GM19324 (cell line): ENCODE data around the gene NXT1.
A peak's percentile ranks its signal among the peaks of the same experiment; 100 is the strongest.
"Not testable (repeated sequence)": the region's sequence is repeated elsewhere in the genome, so short reads cannot be mapped to it uniquely, and the experiment has no call there.

Experiments
- ATAC-seq: cut with Tn5 transposase; IDR thresholded peaks from one replicate; pipeline ENCODE4 v1.9.1; 2021; ENCODE audit warnings: mild to moderate bottlenecking, moderate library complexity; ENCODE audit not compliant: unreplicated experiment, low FRiP score

The NXT1 gene

DNA sequence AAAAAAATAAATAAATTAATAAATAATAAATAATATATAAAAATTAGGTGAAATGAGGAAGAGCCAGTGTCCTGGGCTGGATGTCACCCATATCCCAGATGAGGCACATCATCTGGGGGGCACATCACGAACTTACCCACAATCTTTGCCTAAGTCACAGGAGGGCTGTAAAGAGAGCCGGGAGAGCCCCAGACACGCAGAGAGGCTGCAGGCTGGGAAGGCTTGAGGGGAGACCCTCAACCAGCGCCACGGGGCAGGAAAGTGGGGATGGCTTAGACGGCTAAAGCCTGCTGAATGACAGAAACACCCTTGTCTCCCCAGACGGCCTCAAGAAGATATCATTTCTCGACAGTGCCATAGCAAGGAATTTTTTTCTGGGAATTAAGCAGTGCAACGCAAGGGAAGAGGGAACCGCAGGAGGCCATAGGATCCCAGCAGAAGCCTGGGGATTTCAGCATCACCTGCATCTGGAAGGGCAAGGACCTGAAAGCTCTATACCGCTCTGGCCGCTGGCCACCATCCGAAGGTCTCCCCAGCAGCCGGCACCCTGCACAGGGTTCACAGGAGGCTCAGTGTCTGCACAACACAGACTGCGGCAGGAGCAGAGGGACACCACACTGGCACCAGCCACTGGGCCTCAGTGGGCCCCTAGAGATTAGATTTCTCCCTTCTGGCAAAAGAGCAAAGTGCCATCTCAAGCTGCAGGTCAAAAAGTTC lies 22.8 kb upstream of the NXT1 start:
- ATAC-seq = no peak

DNA sequence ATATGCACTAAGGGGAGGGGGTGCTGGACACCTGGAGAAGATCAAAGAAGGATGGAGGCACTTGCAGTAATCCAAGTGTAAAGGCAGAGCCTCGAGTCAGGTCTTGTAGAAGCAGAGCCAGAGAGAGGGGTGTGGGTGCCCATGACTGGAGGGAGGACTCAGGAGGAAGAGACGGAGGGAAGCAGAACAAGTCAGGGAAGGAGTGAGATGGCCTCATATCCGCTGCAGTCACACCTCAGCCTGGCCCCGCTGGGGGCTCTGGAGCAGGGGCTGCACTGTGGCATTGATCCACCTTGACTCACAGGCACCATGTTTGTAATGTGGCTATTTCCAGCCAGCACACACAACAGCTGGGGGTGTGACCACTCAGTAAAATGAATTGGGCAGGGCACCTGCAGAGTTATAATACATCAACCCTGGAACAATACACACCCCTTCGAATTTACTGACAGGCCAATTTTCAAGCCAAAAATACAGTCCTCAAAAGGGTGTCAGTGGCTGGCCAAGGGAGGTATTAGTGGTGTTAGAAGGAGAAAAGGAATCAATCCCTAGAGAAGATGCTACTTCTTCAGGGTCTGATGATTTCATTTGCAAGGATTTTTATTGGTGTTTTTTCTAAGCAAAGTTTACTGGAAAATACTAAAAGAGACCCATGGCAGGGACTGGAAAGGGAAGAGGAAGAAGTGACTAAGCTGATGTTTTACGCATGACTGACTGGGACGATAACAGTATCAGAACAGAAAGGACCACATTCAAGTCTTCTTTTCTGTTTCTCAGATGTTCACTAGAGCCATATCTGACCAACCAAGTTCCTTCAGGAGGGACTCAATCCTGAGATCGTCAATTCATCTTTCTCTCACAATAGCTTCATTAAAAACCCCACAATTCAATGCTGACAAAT lies 18.9 kb upstream of the NXT1 start:
- ATAC-seq = no peak

DNA sequence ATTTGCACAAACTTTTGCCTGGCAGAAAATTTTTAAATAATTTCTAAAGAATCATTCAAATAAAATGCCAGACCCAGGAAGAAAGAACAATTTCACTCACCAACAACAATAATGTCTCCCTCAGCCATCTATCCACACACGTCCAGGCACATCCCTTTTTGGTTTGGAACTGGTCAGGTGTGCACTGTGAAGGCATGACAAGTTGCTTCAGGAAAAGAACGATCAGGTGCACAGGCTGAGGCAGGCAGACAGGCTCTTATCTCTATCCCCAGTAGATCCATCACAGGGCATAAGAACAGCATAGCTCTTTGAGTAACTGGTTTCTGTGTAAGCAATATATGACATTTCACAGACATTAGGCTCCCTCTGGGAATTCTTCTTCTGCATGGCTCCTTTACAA lies 18.1 kb upstream of the NXT1 start:
- no peak for ATAC-seq

DNA sequence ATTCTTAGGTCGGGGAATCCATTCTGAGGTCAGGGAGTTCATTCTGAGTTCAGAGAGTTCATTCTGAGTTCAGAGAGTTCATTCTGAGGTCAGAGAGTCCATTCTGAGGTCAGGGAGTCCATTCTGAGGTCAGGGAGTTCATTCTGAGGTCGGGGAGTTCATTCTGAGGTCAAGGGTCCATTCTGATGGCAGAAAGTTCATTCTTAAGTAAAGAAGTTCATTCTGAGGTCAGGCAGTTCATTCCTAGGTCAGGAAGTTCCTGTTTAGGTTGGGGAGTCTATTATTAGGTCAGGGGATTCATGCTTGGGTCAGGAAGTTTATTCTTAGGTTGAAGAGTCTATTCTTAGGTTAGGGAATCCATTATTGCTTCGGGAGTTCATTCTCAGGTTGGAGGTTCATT lies 16.5 kb upstream of the NXT1 start:
- no peak for ATAC-seq

DNA sequence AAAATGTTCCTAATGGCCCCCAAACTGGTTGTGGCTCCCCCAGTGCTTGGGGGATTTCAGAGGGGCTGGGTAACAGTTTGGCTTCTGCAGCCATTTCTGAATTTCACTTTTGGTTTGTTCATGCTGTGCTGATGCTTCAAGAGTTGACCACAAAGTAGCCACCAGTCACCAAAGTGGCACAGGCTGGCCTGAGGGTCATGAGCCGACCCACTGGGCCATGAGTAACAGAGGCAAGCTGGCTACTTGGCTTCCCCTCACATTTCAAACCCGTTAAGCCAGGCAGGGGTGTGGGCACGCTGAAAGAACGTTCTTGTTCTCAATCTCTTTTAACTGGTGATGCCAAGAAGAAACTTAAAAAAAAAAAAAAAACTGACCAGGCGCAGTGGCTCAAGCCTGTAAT lies 15.1 kb upstream of the NXT1 start:
- no peak for ATAC-seq

DNA sequence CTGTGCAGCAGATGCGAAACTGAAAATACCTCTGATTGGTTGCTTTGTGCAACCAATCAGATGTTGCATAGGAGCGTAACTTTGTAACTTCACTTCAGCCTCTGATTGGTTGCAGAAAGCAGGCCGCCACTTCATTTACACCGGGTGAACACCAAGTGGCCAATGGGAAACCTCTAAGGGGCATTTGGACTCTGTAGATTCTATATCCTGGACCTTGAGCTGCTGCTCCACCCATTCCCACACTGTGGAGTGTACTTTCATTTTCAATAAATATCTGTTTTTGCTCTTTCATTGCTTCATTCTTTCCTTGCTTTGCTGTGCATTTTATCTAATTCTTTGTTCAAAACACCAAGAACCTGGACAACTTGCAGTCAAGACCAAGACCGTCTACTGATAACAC lies 14.1 kb upstream of the NXT1 start:
- no peak for ATAC-seq

DNA sequence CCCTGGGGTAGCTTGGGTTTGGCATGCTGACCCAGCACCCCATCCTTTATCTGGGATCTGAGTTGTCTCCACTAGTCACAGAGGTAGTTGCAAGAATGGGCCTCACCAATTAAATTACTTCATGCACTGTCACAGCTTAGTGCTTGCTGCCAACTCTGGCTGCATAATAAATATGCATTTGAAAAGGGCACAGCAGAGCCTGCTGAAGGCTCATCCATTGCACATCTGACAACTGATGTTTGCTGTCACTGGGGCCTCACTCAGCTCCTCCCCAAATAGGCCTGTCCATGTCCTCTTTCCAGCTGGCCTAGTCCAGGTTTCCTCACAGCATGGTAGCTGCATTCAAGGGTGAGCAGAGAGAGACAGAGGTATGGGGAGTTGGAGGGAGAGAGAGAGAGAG lies 13.3 kb upstream of the NXT1 start:
- no peak for ATAC-seq

DNA sequence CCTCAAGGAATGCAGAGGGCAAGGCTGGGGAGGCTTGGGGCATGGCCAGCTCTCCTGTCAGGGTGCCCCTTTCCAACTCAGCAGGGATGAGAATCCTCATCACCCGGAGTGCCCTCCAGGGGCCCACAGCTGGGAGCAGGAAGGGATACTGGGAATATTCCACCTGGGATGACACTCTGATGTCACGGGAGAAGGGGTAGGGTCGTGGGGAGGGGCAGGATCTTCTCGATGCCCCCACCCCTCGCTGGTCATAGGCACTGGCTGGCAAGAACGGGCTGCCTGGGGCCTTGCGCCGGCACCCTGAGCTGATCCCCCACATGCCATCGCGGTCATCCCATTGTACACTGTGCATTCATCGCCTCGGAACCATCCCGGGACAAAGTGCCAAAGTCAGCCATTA lies 10.6 kb upstream of the NXT1 start:
- no peak for ATAC-seq

DNA sequence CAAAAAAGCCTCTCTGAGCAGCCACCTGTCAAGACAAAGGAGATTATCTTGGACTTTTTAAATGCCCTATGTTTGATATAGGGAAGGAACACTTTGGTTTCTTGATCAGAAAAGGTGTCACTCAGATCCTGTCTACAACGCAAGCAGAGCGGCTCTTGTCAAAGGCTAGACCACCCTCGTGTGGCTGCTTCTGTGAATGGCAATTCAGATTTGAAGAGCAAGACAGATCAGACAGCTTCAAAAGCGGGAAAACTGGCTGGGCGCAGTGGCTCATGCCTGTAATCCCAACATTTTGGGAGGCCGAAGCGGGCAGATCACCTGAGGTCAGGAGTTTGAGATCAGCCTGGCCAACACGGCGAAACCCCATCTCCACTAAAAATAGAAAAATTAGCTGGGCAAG lies 10.1 kb upstream of the NXT1 start:
- no peak for ATAC-seq

DNA sequence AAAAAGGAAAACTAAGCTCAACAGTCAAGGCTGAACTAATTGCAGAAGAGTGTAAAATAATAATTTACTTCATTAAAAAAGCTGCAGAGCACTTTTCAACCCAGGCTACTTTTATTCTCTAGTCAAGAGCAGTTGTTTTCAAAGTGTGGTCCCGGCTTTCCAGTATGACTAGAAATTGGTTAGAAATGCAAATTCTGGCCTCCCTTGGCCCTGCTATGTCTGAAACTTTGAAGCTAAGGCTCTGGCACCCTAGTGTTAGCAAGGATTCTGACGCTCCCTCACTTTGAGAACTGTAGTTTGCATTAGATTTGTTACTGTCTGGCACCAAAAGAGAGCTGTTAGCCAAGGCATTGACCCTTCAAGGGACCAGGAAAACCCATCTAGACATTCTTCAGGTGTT lies 9.5 kb upstream of the NXT1 start:
- ATAC-seq = no peak

DNA sequence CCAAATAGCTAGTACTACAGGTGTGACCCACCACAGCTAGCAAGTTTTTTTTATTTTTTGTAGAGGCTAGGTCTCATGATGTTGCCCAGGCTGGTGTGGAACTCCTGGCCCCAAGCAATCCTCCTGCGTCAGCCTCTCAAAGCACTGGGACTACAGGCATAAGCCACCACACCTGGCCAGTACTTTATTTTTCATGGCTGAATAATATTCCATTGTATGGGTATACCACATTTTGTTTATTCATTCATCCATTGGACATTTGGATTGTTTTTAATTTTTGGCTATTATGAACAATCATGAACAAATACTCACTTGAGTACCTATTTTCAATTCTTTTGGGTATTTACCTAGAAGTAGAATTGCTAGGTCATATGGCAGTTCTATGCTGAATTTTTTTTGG lies 7.0 kb upstream of the NXT1 start:
- no peak for ATAC-seq

DNA sequence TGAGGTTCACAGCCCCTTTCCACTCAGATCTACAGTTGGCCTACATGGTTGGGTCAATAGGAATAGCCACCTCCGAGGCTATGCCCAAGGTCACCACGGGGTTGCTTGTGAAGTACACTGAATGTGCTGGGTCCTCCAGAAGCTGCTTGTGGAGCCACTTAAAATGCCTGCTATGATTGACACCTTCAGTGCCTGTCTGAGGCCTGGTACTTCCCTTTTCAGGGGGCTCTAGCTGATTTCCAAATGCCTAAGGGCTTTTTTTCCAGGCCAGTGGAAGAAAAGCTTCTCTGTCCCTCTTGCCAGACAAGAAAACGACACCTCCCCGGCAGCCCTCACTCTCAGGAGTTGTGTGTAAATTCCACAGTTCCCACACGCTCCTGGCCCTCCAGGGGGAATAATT lies 6.3 kb upstream of the NXT1 start:
- no peak for ATAC-seq

DNA sequence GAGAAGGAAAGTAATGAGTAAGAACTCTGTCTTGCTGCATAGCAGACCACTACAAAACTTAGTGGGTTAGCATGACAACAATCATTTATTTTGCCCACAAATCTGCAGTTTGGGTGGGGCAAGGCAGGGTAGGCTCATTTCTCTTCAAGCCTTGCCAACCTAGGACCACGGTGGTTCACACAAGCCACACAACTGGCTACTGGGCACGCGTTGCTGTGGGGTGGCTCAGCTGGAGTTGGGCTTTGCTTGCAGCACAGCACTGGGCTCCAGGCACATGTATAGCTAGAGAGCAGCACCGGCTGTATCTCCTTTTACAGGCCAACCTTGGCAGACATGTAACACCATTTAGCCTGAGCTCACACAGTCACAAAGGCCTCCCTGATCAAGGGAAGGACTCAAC lies 4.6 kb upstream of the NXT1 start:
- no peak for ATAC-seq

DNA sequence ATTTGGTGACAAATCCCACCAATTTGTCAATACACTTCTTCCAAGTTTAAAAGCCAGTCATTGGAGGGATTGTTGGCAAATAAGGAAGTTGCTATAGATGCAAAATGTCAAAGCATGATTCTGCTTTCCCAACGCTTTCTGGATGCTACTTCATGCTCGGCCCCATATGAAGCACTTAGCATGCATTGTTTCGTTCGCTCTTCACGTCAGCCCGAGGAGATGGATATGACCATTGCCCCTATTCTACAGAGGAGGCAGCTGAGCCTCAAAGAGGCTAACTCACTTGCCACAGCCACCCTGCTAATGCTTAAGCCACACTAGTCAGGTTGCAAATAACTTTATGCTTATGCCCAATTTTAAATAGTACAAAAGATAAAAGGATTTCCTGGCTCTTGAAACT lies 2.8 kb upstream of the NXT1 start:
- no peak for ATAC-seq

DNA sequence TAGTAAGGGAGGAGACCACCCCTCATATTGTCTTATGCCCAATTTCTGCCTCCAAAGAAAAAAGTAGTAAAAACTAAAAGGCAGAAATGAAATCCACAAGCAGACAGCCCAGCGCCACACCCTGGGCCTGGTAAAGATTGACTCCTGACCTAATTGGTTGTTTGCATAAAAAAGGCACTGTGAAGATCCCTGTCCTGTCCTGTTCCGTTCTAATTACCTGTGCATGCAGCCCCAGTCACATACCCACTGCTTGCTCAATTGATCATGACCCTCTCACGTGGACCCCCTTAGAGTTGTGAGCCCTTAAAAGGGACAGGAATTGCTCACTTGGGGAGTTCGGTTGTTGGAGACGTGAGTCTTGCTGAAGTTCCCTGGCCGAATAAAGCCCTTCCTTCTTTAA lies 2.1 kb upstream of the NXT1 start:
- not testable (repeated sequence) for ATAC-seq

DNA sequence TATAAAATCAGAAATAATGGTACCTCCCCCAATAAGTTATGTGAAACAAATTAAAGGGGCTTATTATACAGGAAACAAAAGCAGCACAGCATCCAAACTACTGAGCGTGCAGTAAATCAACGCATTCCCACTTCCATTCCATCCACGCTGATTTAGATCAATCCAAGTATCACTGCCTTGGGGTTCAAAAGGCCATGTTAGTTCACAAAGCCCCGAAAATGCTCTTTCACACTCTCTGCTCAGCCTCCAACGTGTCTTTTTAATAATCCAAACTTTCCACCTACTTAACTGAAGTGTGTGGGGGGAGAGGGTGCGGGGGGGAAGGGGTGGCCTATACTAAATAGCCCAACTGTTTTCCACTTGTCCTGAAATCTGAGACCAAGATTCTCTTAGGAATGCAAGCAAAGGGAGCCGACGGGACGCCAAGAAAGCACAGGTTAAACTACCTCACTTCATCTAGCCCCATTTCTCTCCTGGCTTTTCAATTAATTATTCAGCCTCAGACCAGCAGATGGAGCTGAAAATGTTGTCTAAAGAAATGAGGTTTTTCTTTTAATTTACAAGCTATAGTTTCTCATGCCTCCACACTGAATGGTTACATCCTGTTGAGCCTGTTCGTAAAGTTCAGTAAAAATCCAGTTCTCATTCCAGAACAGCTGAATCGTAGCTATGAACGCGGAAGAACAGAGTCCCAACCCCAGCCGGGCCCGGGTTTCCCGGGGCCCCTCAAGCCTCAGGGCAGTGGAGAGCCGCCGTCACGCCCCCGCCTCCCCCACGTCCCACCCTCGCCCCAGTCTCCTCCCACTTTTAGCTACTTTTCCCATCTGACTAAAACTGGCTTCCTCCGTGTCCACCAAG lies 1.0 kb upstream of the NXT1 start:
- ATAC-seq = peak; percentile 42

DNA sequence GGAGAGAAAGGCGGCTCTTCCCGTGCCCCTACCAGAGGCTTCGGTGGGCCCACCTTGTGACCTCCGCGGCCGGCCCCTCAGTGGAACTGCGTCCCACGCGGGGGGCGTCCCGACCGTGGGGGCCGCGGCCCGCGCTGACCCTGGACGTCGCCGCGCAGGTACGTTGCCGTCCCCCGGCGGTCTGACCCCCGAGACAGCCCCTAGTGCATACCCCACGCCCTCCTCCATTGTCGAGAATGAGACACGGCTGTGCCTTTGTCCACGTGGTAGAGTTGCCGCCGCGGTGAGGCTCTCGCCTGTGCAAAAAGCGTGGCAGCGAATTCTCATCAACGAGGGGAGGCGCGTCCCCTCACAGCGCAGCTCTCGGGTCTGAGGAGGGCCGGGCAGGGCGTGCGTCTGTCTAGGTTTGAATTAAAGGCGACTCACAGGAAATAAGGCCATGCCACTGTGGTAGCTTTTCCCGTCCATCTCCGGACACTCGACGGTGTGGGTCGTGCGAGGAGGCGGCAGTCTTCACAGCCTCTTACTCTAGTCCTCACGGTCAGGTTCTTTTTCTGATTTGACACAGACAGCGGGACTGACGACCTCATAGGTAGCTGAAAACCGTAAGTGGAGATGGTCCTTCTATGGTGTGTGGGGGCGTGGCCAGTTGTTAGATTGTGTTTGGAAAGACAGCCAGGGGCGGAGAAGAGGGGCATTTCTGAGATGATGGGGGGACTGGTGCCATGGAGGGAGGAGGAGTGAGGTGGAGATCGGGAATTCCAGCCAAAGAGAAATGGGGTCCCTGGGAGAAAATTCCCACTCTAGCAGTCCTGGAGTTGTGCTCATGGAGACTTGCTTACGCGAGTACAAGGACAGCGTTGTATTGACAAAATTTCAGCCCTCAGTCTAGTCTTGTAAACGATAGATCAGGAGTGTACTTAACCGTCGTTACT lies 580 bp downstream of the NXT1 start:
- ATAC-seq = peak; percentile 13

DNA sequence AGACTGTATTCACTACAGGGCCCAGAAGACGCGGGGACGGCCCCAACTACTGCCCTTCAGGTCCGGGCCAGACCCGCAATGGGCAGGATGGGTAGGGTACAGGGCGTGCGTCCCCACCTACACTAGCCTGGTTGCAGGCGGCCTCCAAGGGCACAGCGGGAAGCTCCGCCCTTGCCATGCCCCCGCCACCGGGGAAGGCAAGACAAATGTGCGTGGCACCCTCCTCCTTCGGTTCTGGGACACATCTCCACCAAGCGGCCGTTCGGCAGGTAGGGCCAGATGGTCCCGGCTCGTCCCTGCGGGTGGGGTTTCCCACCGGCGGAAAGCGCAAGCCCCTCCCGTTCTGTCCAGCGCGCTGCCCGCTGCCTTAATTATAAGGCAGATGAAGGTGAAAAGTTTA lies 5.6 kb downstream of the NXT1 start:
- no peak for ATAC-seq

DNA sequence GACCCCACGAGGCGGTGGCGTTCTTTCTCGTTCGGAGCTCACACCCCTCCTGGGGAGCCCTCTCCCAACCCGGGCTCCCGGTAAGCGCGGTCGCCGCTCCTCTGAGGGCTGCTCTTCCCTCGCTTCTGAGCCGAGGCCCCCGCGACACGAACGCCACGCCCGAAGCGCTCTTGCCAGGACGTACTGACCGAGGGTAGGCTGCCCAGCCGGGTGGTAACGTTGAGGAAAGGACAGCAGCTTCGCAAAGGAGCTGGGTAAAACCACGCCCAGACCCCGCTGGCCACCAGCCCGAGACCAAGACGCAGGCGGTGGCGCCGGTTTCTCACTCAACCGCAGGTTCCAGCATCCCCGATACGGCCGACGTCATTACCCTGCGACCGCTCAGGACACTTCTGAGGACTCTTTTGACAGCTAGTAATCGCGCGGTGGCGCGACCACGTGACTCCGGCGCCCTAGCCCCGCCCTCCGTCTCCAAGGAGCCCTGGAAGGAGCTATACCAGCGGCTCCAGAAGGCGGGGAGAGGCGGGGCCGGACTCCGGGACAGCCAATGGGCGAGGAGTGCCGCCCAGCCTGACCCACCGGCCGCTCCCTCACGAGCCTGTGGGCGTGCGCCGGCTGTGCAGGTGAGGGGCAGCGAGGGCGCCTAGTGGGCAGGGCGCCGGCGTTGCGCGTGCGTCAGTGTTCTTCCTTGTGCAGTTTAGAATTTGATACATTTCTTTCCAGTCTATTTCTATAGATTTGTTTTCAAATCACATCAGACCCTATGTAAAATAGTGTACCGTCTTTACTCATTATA lies 7.4 kb downstream of the NXT1 start:
- ATAC-seq = peak; percentile 75
